Activated CD4-positive, alpha-beta memory T cell treated with anti-CD3 and anti-CD28 coated beads, Interleukin-2, amount 10 ng/mL, durations not matched to agents 7 days and 5 days (primary cell): ENCODE results near the gene LRRC36. TPM values are rescaled to one million over a fixed set of nuclear protein-coding genes. Genes with fewer than 3 reads are reported as not detected.

Experiments
- CTCF ChIA-PET: fragments of 350-600 bp; sonication (Branson Sonifier 250); formaldehyde crosslinking; loops from one replicate; lab custom pipeline; 2021; ENCODE audit warnings: antibody characterized with exemption, inconsistent platforms; lab: Charles Lee
- POLR2A ChIA-PET: fragments of 350-600 bp; sonication (Branson Sonifier 250); formaldehyde crosslinking; loops from one replicate; lab custom pipeline; 2021; ENCODE audit warnings: antibody characterized with exemption; lab: Charles Lee
- DNase-seq: peaks from one replicate; pipeline ENCODE4 v3.0.0-alpha.2; 2020
- H3K27ac Mint-ChIP-seq: one replicate; pipeline ENCODE4 v1.8.0; 2021; ENCODE audit warnings: mild to moderate bottlenecking, mixed read lengths
- H3K27me3 Mint-ChIP-seq: one replicate; pipeline ENCODE4 v1.8.0; 2021; ENCODE audit warnings: mixed read lengths
- H3K36me3 Mint-ChIP-seq: one replicate; pipeline ENCODE4 v1.8.0; 2021; ENCODE audit warnings: low read depth, mixed read lengths
- H3K4me1 Mint-ChIP-seq: one replicate; pipeline ENCODE4 v1.8.0; 2021; ENCODE audit warnings: mixed read lengths
- H3K4me3 Mint-ChIP-seq: one replicate; pipeline ENCODE4 v1.8.0; 2021; ENCODE audit warnings: mild to moderate bottlenecking, mixed read lengths
- H3K9me3 Mint-ChIP-seq: one replicate; pipeline ENCODE4 v1.8.0; 2021; ENCODE audit warnings: mixed read lengths
- total RNA-seq, 2 experiments: library from RNA; stranded (reverse); gene quantifications; one replicate each; pipeline ENCODE4 v1.2.3, GENCODE V29; 2021

Gene LRRC36
- total RNA-seq, 2 experiments from 2014 or later, result not detected

GRCh38 chr16:67396159-67397035 is 69.8 kb downstream of the LRRC36 start:
- Mint-ChIP-seq H3K27ac (no peak overlapping the region), H3K4me3 (no peak overlapping the region), H3K4me1 (peaks cover 5% of the 10 kb centered on the region), H3K36me3 (no peaks in the 10 kb centered on the region), H3K9me3 (no peaks in the 10 kb centered on the region), H3K27me3 (peaks cover 36% of the 10 kb centered on the region)
- CTCF ChIA-PET, result no interaction called here
- DNase-seq, result no peak
- POLR2A ChIA-PET, result no interaction called here

- POLR2A ChIA-PET, result no interaction called here
- peaks cover 38% of the 10 kb centered on the region for H3K27me3 Mint-ChIP-seq
- DNase-seq, result no peak
- no peaks in the 10 kb centered on the region for H3K9me3 Mint-ChIP-seq
- H3K4me1 Mint-ChIP-seq, result peaks cover 5% of the 10 kb centered on the region
- no peaks in the 10 kb centered on the region for H3K36me3 Mint-ChIP-seq
- H3K4me3 Mint-ChIP-seq, result no peak overlapping the region
- CTCF ChIA-PET, result interaction anchor here (0.9 kb wide), 1 partner anchor 118 kb away, joined by 4 read pairs; the partner anchor contains the start of gene PLEKHG4
- H3K27ac Mint-ChIP-seq, result no peak overlapping the region
These were observed 70.6 kb downstream of the LRRC36 start for GRCh38 chr16:67397036-67397801.

GRCh38 chr16:67397812-67398545 is 71.4 kb downstream of the LRRC36 start:
- Mint-ChIP-seq H3K4me1 (peaks cover 5% of the 10 kb centered on the region), H3K36me3 (no peaks in the 10 kb centered on the region), H3K4me3 (no peak overlapping the region), H3K27ac (no peak overlapping the region), H3K27me3 (peaks cover 31% of the 10 kb centered on the region), H3K9me3 (no peaks in the 10 kb centered on the region)
- POLR2A ChIA-PET, result no interaction called here
- DNase-seq, result no peak
- CTCF ChIA-PET, result interaction anchor here (0.6 to 1.3 kb wide), 3 partner anchors 10 to 138 kb away, joined by 3 to 4 read pairs (median 3); partner anchors contain the start of gene PLEKHG4

- Mint-ChIP-seq H3K4me3 (no peak overlapping the region), H3K9me3 (no peaks in the 10 kb centered on the region), H3K27ac (no peak overlapping the region), H3K4me1 (peaks cover 5% of the 10 kb centered on the region), H3K27me3 (peaks cover 30% of the 10 kb centered on the region), H3K36me3 (no peaks in the 10 kb centered on the region)
- no peak for DNase-seq
- ChIA-PET POLR2A (no interaction called here), CTCF (interaction anchor here (1.0 to 2.5 kb wide), 5 partner anchors 11 to 138 kb away, joined by 3 to 16 read pairs (median 4); partner anchors contain the start of genes KCTD19, LRRC36 and ZDHHC1)
These were observed 72.1 kb downstream of the LRRC36 start for GRCh38 chr16:67398546-67399217.

- peaks cover 24% of the 10 kb centered on the region for H3K27me3 Mint-ChIP-seq
- H3K4me1 Mint-ChIP-seq, result peaks cover under 1% of the 10 kb centered on the region
- POLR2A ChIA-PET, result interaction anchor here (0.6 kb wide), 1 partner anchor 23 kb away, joined by 3 read pairs; no protein-coding TSS in a partner anchor
- no peaks in the 10 kb centered on the region for H3K36me3 Mint-ChIP-seq
- no peak overlapping the region for H3K4me3 Mint-ChIP-seq
- DNase-seq, result peak; percentile 52
- H3K27ac Mint-ChIP-seq, result no peak overlapping the region
- CTCF ChIA-PET, result interaction anchor here (0.5 to 2.5 kb wide), 21 partner anchors 13 to 1097 kb away, joined by 3 to 16 read pairs (median 4); partner anchors contain the start of genes E2F4, FHOD1, KCTD19 and LRRC36
- no peaks in the 10 kb centered on the region for H3K9me3 Mint-ChIP-seq
These were observed 72.7 kb downstream of the LRRC36 start for GRCh38 chr16:67399218-67399733.

GRCh38 chr16:67399749-67400704 is 73.4 kb downstream of the LRRC36 start:
- ChIA-PET CTCF (interaction anchor here (0.5 to 2.5 kb wide), 21 partner anchors 12 to 1096 kb away, joined by 3 to 16 read pairs (median 4); partner anchors contain the start of genes E2F4, FHOD1, KCTD19 and LRRC36), POLR2A (interaction anchor here (0.6 kb wide), 1 partner anchor 24 kb away, joined by 3 read pairs; no protein-coding TSS in a partner anchor)
- Mint-ChIP-seq H3K27me3 (peaks cover 20% of the 10 kb centered on the region), H3K27ac (no peak overlapping the region), H3K4me1 (no peaks in the 10 kb centered on the region), H3K4me3 (no peak overlapping the region), H3K9me3 (no peaks in the 10 kb centered on the region), H3K36me3 (no peaks in the 10 kb centered on the region)
- no peak for DNase-seq

GRCh38 chr16:67400901-67401300 is 74.3 kb downstream of the LRRC36 start:
- Mint-ChIP-seq H3K27me3 (peaks cover 12% of the 10 kb centered on the region), H3K4me1 (no peaks in the 10 kb centered on the region), H3K36me3 (no peaks in the 10 kb centered on the region), H3K4me3 (no peak overlapping the region), H3K27ac (no peak overlapping the region), H3K9me3 (no peaks in the 10 kb centered on the region)
- no peak for DNase-seq
- ChIA-PET CTCF (interaction anchor here (2.5 kb wide), 1 partner anchor 140 kb away, joined by 16 read pairs; no protein-coding TSS in a partner anchor), POLR2A (interaction anchor here (0.9 kb wide), 1 partner anchor 28 kb away, joined by 3 read pairs; no protein-coding TSS in a partner anchor)

GRCh38 chr16:67403976-67404555 is 77.5 kb downstream of the LRRC36 start:
- Mint-ChIP-seq H3K27me3 (peaks cover 12% of the 10 kb centered on the region), H3K9me3 (no peaks in the 10 kb centered on the region), H3K36me3 (no peaks in the 10 kb centered on the region), H3K4me1 (no peaks in the 10 kb centered on the region), H3K27ac (no peak overlapping the region), H3K4me3 (no peak overlapping the region)
- ChIA-PET CTCF (interaction anchor here (1.4 to 1.9 kb wide), 2 partner anchors 11 to 143 kb away, joined by 3 to 5 read pairs; partner anchors contain the start of gene TPPP3), POLR2A (no interaction called here)
- DNase-seq, result no peak

GRCh38 chr16:67404740-67405226 is 78.2 kb downstream of the LRRC36 start:
- DNase-seq, result no peak

GRCh38 chr16:67405336-67405735 is 78.7 kb downstream of the LRRC36 start:
- no peak overlapping the region for H3K27ac Mint-ChIP-seq
- H3K9me3 Mint-ChIP-seq, result no peaks in the 10 kb centered on the region
- no peak for DNase-seq
- peaks cover 12% of the 10 kb centered on the region for H3K27me3 Mint-ChIP-seq
- no peak overlapping the region for H3K4me3 Mint-ChIP-seq
- no peaks in the 10 kb centered on the region for H3K4me1 Mint-ChIP-seq
- POLR2A ChIA-PET, result no interaction called here
- CTCF ChIA-PET, result interaction anchor here (1.9 kb wide), 1 partner anchor 12 kb away, joined by 5 read pairs; the partner anchor contains the start of gene TPPP3
- H3K36me3 Mint-ChIP-seq, result no peaks in the 10 kb centered on the region

More at GRCh38 chr16:67404740-67405226, 78.2 kb downstream of the LRRC36 start:
- H3K36me3 Mint-ChIP-seq, result no peaks in the 10 kb centered on the region
- H3K4me3 Mint-ChIP-seq, result no peak overlapping the region
- H3K4me1 Mint-ChIP-seq, result no peaks in the 10 kb centered on the region
- CTCF ChIA-PET, result interaction anchor here (1.4 to 1.9 kb wide), 2 partner anchors 11 to 144 kb away, joined by 3 to 5 read pairs; partner anchors contain the start of gene TPPP3
- H3K27ac Mint-ChIP-seq, result no peak overlapping the region
- no peaks in the 10 kb centered on the region for H3K9me3 Mint-ChIP-seq
- H3K27me3 Mint-ChIP-seq, result peaks cover 12% of the 10 kb centered on the region
- POLR2A ChIA-PET, result no interaction called here
